AG09309 (cell line): Measurements from ENCODE around the gene ELAVL1.

Source experiments
- DNase-seq: peaks from one replicate; pipeline ENCODE4 v3.0.0-alpha.2; 2010; ENCODE audit warnings: low read depth
- H3K4me3 ChIP-seq: 2 replicates; pipeline ENCODE4 v1.5.1; 2011; ENCODE audit warnings: mild to moderate bottlenecking, low read depth, low read length, moderate library complexity; ENCODE audit not compliant: control insufficient read depth
- TF ChIP-seq, protein P1 (sequence below): IDR thresholded peaks from 2 replicates; pipeline ENCODE4 v1.5.1; 2011; ENCODE audit warnings: mild to moderate bottlenecking, low read depth, low read length, inconsistent platforms; ENCODE audit not compliant: insufficient read depth, control insufficient read depth; ENCODE audit errors: missing control alignments

Gene ELAVL1

DNA sequence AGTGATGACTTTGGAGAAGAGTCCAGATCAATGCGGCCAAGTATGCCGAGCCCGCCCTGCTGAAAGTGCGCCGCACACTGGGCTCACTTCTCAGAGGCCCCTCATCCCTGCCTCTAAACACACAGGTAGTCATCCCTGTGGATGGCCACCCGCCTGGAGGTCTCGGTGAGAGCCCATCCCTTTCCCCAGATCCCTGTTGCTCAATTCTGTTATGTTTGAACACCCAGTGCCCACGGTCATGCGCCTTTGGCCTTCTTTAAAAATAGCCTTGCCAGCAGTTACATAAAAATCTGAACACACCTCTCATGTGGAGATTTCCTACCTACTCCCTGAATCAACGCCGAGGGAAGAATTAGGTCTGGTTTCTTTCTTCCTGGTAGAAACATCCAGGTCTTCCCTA lies 11.9 kb downstream of the ELAVL1 start:
- TF ChIP-seq, protein P1, sequence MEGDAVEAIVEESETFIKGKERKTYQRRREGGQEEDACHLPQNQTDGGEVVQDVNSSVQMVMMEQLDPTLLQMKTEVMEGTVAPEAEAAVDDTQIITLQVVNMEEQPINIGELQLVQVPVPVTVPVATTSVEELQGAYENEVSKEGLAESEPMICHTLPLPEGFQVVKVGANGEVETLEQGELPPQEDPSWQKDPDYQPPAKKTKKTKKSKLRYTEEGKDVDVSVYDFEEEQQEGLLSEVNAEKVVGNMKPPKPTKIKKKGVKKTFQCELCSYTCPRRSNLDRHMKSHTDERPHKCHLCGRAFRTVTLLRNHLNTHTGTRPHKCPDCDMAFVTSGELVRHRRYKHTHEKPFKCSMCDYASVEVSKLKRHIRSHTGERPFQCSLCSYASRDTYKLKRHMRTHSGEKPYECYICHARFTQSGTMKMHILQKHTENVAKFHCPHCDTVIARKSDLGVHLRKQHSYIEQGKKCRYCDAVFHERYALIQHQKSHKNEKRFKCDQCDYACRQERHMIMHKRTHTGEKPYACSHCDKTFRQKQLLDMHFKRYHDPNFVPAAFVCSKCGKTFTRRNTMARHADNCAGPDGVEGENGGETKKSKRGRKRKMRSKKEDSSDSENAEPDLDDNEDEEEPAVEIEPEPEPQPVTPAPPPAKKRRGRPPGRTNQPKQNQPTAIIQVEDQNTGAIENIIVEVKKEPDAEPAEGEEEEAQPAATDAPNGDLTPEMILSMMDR: no peak
- no peak overlapping the region for H3K4me3 ChIP-seq
- DNase-seq: no peak

DNA sequence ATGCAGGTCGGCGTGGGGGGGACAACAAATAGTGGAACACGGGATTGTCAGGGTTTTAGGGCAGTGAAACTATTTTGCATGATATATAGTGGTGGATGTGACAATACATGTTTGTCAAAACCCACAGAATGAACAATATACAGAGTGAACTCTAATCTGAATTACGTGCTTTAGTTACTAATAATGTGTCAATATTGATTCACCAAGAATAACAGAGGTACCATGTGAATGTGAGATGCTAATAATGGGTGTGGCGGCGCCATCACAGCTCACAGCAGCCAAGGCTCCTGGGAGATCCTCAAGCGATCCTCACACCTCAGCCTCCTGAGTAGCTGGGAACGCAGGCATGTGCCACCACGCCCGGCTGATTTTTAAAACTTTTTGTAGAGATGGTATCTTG lies 12.9 kb downstream of the ELAVL1 start:
- DNase-seq: no peak
- H3K4me3 ChIP-seq: no peak overlapping the region
- TF ChIP-seq, protein P1: no peak

DNA sequence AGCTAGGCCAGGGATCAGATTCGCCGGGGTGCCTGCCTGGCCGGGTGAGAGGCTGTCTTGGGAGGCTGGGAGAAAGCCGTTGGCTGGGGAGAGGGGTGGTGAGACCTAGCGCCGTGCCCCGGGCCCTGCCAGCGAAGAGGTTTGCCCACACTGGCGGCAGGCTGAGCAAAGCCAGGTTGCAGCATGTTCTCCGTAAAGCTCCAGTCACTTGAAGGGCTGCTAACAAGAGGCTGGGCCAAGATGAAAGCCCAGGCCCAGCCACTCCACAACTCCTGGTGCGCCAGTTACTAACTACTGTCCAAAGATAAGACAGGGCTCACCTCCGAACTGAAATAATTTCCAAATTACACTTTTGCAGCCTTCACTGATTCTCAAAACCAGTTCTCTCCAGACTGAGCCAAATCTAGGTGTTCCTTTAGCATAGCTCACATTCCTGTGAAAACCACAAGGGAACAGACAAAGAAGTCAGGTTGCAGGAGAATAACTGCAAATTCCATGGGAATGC lies 16.3 kb downstream of the ELAVL1 start:
- TF ChIP-seq, protein P1: no peak
- H3K4me3 ChIP-seq: no peak overlapping the region
- DNase-seq: no peak

DNA sequence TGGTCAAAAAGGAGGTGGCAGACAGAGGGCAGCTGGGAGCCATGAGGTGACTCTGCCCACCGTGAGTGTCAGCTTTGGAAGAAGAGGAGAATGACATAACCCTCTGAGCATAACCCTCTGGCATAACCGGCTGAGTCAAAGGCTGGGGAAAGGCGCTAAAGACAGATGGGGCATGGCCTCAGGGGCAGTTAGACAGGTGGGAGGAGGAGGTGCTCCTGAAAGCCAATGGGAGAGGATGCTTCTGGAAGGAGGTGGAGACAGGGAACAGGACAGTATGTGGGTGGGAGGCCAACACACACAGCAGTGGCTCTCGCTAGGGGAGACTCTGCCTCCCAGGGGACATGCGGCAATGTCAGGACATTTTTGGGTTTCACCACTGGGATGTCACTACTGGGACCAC lies 17.1 kb downstream of the ELAVL1 start:
- TF ChIP-seq, protein P1: no peak
- H3K4me3 ChIP-seq: no peak overlapping the region
- DNase-seq: no peak

DNA sequence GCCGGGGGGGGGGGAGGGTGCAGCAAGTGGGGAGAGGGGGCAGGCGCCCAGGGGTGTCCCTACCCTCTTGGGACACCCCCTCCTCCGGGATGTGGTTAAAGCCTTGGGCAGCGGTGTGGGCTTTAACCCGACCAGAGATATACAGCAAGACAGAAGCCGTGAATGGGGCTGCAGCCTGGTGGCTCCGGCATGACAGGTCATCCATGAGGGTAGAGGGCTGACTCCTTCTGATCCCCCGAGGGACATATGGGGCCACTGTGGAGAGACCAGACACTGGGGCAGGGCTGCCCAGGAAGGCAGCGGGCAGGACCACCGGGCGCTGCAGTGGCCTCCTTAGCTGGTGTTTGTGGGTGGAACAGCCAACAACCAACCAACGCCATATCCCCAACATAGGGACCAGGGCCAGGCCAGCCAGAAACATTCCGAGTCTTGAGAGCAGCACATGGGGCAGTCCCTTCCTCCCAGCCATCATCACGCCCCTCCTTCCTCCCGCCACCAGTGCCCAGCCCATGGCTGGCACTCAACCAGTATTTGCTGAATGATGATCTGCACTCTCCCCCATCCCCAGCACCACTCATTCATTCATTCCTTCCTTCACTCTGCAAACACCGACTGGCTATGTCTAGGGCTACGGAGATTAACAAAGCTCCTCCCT lies 18.2 kb downstream of the ELAVL1 start:
- no peak overlapping the region for H3K4me3 ChIP-seq
- DNase-seq: no peak
- TF ChIP-seq, protein P1: no peak

DNA sequence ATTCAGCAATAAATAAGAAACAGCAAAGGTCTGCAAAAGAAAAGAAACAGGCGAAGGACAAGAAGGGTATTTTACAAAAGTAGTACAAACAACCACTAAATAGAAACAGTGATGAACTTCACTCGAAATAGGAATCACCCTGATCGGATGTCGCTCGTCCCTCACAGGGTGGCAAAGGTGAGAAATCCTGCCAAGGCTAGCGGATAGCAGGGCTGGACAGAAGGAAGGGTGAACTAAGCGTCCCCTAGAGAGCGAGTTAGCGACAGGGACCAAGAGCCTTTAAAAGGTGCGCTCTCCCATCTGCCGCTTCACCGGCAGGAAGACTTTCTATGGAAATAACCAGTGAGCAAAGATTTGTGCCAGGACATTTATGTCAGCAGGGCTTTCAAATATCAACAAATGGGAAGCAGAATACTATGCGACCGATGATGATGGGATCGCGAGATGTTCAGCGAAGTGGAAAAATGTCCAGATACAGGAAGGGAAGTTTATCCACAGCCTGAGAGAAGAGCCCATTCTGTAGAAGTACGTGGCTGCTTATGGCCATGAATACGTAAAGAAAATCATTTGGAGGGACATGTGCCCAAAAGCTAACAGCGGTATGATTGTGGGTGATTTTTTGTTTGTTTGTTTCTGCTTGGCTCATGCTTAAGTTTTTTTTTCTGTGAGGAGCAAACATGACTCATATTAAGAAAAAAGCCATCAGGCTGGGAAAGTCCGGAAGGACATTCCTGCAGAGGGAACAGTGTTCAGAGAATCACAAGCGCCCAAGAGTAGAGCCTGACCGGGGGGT lies 18.9 kb downstream of the ELAVL1 start:
- TF ChIP-seq, protein P1: no peak
- no peak overlapping the region for H3K4me3 ChIP-seq
- peak; percentile 7 for DNase-seq
